HepG2 (cell line): ENCODE data around the gene ZNF189. TPM values are rescaled to one million over a fixed set of nuclear protein-coding genes. Genes with fewer than 3 reads are reported as not detected.
A peak's percentile ranks its signal among the peaks of the same experiment; 100 is the strongest.

ENCODE experiments used
- FOXA1 ChIP-seq, 2 experiments: fragments of 450-650 bp in 1 of 2; sonication (generic) in 1 of 2; formaldehyde crosslinking in 1 of 2; IDR thresholded peaks; 2 replicates each; pipeline versions ENCODE4 v1.4.0 to v1.6.1; 2016 to 2020; ENCODE audit warnings: missing genetic modification reagents in 1 of 2
- FOXA3 ChIP-seq: IDR thresholded peaks from 2 replicates; pipeline ENCODE4 v1.6.1; 2016; ENCODE audit warnings: missing genetic modification reagents, missing compliant biosample characterization
- HNF4A ChIP-seq: sonication (generic); formaldehyde crosslinking; IDR thresholded peaks from 2 replicates; pipeline ENCODE4 v1.4.0; 2020; ENCODE audit warnings: missing genetic modification reagents
- MEF2D ChIP-seq: sonication (generic); formaldehyde crosslinking; IDR thresholded peaks from 2 replicates; pipeline ENCODE4 v1.5.1; 2020; ENCODE audit warnings: mild to moderate bottlenecking, missing genetic modification reagents
- NR2F2 ChIP-seq: IDR thresholded peaks from 2 replicates; pipeline ENCODE4 v1.6.1; 2012; ENCODE audit warnings: low read depth, inconsistent platforms, borderline replicate concordance
- RNF2 ChIP-seq: fragments of 450-650 bp; conservative IDR thresholded peaks from 2 replicates; pipeline ENCODE4 v1.6.1; 2016; ENCODE audit warnings: low read depth
- TCF7L2 ChIP-seq: IDR thresholded peaks from 2 replicates; pipeline ENCODE4 v1.6.1; 2011; ENCODE audit warnings: mild to moderate bottlenecking, low read depth, low read length, moderate library complexity
- ZNF652 ChIP-seq: IDR thresholded peaks from 2 replicates; pipeline ENCODE4 v1.6.1; 2016; ENCODE audit warnings: low read depth, borderline replicate concordance
- polyA plus RNA-seq, 8 experiments: library from polyadenylated mRNA; depleted of rRNA in 3 of 8; stranded (reverse) in 7 of 8; unstranded in 1 of 8; fragments of >200 nt; fragmentation: Illumina TruSeq in 4 of 8; extraction: Trizol in 4 of 8; gene quantifications; 2 replicates each; pipeline versions ENCODE4 v1.2.1 to v1.2.3, GENCODE V29; 2011 to 2016; ENCODE audit warnings: low read depth in 4 of 8, missing spikeins in 1 of 8, mixed read lengths in 1 of 8; ENCODE audit not compliant: insufficient read depth in 1 of 8
- total RNA-seq, 5 experiments: library from RNA; depleted of rRNA; stranded (reverse); fragments of >200 nt; fragmentation: Illumina TruSeq; extraction: Trizol; gene quantifications; 2 replicates each; pipeline ENCODE4 v1.2.3, GENCODE V29; 2016; ENCODE audit warnings: low read depth in 1 of 5
- TF ChIP-seq, protein P1 (sequence below), 2 experiments: IDR thresholded peaks; 2 replicates each; pipeline ENCODE4 v1.6.1; 2011 to 2012; ENCODE audit warnings: low read length in 2 of 2, borderline replicate concordance in 1 of 2, low read depth in 1 of 2, mild to moderate bottlenecking in 1 of 2, moderate library complexity in 1 of 2
- TF ChIP-seq, protein P2 (sequence below): IDR thresholded peaks from 2 replicates; pipeline ENCODE4 v1.4.0; 2020; ENCODE audit warnings: mild to moderate bottlenecking, missing genetic modification reagents
- TF ChIP-seq, protein P3 (sequence below): sonication (generic); formaldehyde crosslinking; IDR thresholded peaks from 2 replicates; pipeline ENCODE4 v1.4.0; 2020; ENCODE audit warnings: missing genetic modification reagents, borderline replicate concordance
- TF ChIP-seq, protein P4 (sequence below), 2 experiments: fragments of 450-650 bp in 1 of 2; sonication (generic) in 1 of 2; formaldehyde crosslinking; IDR thresholded peaks; 2 replicates each; pipeline versions ENCODE4 v1.5.0 to v1.8.0; 2020 to 2022; ENCODE audit warnings: mild to moderate bottlenecking in 1 of 2, missing genetic modification reagents in 1 of 2
- TF ChIP-seq, protein P5 (sequence below): sonication (generic); formaldehyde crosslinking; IDR thresholded peaks from 2 replicates; pipeline ENCODE4 v1.5.1; 2020; ENCODE audit warnings: missing genetic modification reagents, mild to moderate bottlenecking, borderline replicate concordance

ZNF189 gene
- total and polyA plus RNA-seq, 2 of the 13 experiments (the other 11 are each of a cell fraction or from before 2014, with no cell fraction given): 8.4 to 50.0 TPM

DNA sequence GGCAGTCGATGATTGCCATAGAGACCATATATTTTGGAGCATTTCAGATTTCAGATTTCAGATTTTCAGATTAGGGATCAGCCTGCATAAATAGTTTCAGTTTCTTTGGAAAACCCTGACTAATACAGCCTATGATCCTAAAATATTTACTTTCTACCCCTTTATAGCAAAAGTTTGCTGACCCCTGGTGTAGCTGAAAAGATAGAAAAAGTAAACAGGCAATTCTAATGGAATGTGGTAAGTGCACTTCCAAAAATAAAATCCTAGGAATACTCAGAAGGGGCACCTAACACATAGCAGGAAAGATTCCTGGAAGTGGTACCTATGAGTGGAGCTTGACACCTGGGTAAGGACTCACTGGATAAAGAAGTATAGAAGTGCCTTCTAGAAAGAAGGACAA, 48.4 kb upstream of the ZNF189 start (continued):
- TF ChIP-seq, protein P1, sequence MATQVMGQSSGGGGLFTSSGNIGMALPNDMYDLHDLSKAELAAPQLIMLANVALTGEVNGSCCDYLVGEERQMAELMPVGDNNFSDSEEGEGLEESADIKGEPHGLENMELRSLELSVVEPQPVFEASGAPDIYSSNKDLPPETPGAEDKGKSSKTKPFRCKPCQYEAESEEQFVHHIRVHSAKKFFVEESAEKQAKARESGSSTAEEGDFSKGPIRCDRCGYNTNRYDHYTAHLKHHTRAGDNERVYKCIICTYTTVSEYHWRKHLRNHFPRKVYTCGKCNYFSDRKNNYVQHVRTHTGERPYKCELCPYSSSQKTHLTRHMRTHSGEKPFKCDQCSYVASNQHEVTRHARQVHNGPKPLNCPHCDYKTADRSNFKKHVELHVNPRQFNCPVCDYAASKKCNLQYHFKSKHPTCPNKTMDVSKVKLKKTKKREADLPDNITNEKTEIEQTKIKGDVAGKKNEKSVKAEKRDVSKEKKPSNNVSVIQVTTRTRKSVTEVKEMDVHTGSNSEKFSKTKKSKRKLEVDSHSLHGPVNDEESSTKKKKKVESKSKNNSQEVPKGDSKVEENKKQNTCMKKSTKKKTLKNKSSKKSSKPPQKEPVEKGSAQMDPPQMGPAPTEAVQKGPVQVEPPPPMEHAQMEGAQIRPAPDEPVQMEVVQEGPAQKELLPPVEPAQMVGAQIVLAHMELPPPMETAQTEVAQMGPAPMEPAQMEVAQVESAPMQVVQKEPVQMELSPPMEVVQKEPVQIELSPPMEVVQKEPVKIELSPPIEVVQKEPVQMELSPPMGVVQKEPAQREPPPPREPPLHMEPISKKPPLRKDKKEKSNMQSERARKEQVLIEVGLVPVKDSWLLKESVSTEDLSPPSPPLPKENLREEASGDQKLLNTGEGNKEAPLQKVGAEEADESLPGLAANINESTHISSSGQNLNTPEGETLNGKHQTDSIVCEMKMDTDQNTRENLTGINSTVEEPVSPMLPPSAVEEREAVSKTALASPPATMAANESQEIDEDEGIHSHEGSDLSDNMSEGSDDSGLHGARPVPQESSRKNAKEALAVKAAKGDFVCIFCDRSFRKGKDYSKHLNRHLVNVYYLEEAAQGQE (IDR thresholded peaks at IDR 0.05; ENCODE audit: borderline replicate concordance in 1 of 2, low read depth in 1 of 2, low read length in 2 of 2): no peak
- TF ChIP-seq, protein P2, sequence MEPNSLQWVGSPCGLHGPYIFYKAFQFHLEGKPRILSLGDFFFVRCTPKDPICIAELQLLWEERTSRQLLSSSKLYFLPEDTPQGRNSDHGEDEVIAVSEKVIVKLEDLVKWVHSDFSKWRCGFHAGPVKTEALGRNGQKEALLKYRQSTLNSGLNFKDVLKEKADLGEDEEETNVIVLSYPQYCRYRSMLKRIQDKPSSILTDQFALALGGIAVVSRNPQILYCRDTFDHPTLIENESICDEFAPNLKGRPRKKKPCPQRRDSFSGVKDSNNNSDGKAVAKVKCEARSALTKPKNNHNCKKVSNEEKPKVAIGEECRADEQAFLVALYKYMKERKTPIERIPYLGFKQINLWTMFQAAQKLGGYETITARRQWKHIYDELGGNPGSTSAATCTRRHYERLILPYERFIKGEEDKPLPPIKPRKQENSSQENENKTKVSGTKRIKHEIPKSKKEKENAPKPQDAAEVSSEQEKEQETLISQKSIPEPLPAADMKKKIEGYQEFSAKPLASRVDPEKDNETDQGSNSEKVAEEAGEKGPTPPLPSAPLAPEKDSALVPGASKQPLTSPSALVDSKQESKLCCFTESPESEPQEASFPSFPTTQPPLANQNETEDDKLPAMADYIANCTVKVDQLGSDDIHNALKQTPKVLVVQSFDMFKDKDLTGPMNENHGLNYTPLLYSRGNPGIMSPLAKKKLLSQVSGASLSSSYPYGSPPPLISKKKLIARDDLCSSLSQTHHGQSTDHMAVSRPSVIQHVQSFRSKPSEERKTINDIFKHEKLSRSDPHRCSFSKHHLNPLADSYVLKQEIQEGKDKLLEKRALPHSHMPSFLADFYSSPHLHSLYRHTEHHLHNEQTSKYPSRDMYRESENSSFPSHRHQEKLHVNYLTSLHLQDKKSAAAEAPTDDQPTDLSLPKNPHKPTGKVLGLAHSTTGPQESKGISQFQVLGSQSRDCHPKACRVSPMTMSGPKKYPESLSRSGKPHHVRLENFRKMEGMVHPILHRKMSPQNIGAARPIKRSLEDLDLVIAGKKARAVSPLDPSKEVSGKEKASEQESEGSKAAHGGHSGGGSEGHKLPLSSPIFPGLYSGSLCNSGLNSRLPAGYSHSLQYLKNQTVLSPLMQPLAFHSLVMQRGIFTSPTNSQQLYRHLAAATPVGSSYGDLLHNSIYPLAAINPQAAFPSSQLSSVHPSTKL (CRISPR knock-in tag): peak; percentile 63; the same call in 1 of the 2 replicates
- TF ChIP-seq, protein P3, sequence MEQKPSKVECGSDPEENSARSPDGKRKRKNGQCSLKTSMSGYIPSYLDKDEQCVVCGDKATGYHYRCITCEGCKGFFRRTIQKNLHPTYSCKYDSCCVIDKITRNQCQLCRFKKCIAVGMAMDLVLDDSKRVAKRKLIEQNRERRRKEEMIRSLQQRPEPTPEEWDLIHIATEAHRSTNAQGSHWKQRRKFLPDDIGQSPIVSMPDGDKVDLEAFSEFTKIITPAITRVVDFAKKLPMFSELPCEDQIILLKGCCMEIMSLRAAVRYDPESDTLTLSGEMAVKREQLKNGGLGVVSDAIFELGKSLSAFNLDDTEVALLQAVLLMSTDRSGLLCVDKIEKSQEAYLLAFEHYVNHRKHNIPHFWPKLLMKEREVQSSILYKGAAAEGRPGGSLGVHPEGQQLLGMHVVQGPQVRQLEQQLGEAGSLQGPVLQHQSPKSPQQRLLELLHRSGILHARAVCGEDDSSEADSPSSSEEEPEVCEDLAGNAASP (CRISPR knock-in tag): 0 out of 2 replicates have a peak, but pooled peaks have one; percentile 7
- TF ChIP-seq NR2F2: peak; percentile 60; the same call in 1 of the 2 replicates
- TF ChIP-seq, protein P4, sequence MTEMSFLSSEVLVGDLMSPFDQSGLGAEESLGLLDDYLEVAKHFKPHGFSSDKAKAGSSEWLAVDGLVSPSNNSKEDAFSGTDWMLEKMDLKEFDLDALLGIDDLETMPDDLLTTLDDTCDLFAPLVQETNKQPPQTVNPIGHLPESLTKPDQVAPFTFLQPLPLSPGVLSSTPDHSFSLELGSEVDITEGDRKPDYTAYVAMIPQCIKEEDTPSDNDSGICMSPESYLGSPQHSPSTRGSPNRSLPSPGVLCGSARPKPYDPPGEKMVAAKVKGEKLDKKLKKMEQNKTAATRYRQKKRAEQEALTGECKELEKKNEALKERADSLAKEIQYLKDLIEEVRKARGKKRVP (CRISPR knock-in tag; IDR thresholded peaks at IDR 0.05): no peak
- peak; percentile 95 for TF ChIP-seq MEF2D (CRISPR knock-in tag)
- peak; percentile 86 for TF ChIP-seq FOXA3
- TF ChIP-seq TCF7L2: no peak
- TF ChIP-seq HNF4A (CRISPR knock-in tag): peak; percentile 27; the same call in 1 of the 2 replicates
- TF ChIP-seq ZNF652 (CRISPR knock-in tag): peak; percentile 7; the same call in 1 of the 2 replicates
- no peak for TF ChIP-seq RNF2
- no peak for TF ChIP-seq FOXA1 (IDR thresholded peaks at IDR 0.05)
- TF ChIP-seq FOXA1 (CRISPR knock-in tag; IDR thresholded peaks at IDR 0.05): peak; percentile 71
- TF ChIP-seq, protein P5, sequence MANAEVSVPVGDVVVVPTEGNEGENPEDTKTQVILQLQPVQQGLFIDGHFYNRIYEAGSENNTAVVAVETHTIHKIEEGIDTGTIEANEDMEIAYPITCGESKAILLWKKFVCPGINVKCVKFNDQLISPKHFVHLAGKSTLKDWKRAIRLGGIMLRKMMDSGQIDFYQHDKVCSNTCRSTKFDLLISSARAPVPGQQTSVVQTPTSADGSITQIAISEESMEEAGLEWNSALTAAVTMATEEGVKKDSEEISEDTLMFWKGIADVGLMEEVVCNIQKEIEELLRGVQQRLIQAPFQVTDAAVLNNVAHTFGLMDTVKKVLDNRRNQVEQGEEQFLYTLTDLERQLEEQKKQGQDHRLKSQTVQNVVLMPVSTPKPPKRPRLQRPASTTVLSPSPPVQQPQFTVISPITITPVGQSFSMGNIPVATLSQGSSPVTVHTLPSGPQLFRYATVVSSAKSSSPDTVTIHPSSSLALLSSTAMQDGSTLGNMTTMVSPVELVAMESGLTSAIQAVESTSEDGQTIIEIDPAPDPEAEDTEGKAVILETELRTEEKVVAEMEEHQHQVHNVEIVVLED: 0 out of 2 replicates have a peak, but pooled peaks have one; percentile 29
